ENCODE measurements around the gene COQ2.
"Not testable (repeated sequence)": the region's sequence is repeated elsewhere in the genome, so short reads cannot be mapped to it uniquely, and the experiment has no call there.

COQ2 gene

DNA sequence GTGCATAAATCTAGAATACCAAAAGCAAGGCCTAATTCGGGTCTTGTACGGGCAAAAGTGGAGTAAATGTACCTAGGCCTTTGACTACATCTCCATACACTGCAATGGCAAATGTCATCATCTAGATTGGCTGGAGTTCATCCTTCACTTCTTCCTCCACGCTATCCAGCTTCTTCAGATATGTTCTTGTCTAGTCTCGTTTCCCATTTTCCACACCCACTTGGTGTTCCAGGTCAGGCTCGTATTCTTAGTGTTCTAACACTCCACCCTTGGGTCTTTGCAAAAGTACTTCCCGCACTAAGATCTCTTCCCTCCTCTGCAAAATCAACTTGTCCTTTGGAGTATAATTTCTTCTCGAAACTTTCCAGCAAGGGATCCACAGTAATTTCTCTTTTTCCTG is 1.4 kb downstream of the COQ2 start:
- no peak for DNase-seq

DNA sequence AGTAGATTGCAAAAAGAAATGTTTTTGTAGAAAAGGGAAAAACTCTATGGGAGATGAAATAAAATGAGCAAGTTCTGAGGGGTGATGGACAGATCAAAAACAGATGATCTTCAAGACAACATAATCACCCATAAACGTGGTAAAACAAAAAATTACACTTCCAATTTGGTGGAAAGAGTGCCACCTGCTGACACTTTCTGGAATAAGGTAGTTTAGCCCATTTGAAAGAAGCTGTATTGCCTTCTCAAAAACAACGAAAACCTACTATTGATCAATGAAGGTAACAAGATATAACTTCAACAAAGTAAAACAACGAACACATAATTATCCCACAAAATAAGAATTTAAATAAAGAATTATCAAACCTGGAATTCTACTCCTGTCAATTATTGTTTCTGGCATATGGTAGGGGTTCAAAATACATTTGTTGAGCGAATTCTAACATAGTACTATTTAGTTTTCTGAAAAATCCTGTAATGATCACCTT is 2.5 kb downstream of the COQ2 start:
- no peak for DNase-seq

DNA sequence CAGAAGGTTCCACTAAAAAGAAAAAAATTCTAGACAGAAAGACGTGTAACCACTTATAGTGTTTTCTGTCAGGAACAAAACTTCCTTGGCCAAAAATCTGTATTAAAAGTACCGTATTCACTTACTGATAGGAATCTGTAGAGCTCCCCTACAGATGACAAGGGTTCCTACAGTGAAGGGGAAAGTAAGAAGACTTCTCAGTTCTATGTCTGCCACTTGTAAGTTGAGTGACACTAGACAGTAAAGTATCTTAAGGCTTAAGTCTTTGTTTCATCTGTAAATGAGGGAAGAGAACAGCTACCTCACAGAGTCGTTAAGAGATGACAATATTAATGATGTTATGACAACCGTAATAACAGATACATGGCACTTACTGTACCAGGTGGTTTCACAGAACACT is 3.3 kb downstream of the COQ2 start:
- no peak for DNase-seq

DNA sequence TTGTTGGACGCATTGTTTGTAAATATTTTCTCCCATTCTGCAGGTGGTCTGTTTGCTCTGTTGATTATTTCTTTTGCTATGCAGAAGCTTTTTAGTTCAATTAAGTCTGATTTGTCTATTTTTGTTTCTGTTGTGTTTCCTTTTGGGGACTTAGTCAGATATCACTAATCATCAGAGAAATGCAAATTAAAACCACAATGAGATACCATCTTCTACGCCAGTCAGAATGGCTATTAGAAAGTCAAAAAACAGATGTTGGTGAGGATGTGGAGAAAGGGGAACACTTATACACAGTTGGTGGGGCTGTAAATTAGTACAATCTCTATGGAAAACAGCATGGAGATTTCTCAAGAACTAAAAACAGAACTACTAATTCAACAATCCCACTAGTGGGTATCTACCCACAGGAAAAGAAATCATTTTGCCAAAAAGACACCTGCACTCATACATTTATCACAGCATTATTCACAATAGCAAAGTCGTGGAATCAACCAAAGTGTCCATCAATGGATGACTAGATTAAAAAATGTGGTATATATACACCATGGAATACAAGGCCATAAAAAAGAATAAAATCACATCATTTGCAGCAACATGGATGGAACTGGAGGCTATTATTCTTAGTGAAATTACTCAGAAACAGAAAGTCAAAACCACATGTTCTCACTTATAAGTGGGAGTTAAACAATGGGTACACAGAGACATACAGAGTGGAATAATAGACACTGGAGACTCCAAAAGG is 8.1 kb downstream of the COQ2 start:
- DNase-seq = no peak

DNA sequence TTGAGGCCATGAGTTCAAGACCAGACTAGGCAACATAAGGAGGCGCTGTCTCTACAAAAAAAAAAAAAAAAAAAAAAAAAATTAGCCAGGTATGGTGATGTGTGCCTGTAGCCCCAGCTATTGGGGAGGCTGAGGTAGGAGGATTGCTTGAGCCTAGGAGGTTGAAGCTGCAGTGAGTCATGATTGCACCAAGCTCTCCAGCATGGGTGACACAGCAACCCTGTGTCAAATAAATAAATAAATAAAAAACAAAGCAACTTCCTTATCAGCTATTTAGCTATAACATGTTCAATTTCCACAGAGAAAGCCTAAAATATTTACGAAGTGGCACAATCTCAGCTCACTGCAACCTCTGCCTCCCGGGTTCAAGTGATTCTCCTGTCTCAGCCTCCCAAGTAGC is 10.7 kb downstream of the COQ2 start:
- not testable (repeated sequence) for DNase-seq

DNA sequence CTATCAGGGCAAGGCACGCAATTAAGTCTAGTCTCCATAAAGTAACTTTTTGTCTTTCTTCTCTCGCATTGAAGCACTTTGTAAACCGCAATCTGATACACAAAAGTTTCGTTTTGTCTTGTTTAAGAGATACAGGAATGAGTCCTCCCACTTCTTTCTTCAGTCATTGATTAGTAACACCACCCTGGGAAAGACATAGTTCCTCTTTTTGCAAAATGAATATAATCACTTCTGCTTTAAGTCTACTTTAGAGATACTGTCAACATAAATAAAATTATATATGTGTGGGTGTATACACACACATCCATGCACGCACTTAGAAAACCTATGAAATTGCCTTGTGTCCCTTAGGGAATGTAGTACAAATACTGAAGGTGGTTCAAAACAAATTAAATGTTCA is 11.7 kb downstream of the COQ2 start:
- DNase-seq = no peak

DNA sequence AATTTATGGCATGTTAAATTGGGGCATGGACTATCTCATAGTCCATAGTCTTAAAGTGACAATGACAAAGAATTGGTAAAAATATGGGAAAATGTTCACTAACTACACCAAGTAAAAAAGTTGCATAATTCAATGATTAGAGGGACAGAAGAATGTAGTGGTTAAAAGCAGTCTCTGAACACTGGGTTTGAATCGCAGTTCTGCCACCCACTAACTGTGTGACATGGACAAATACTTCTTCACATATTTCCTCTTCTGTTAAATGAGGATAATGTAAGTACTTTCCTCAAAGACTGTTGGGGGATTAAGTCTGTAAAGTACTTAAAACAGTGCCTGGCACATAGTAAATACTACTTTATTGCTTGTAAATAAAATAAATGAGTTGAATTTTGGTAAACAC is 15.3 kb downstream of the COQ2 start:
- DNase-seq = no peak

DNA sequence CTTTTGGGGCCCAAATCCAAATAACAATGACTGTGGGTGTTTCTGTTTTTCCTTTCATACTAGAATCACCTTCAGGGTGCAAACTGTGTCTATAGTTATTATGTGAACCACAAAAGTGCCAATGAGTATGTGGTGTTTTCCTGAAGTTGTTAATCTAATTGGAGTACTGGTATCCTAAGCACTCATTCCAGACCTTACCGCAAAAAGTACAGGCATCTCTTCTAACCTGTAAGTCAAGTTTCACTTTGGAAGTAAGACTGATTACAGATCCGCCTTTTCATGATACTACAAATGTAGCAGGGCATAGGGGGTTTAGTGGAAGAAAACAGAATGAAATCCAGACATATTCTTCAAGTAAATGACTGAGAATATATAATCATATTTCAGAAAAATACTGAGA is 16.1 kb downstream of the COQ2 start:
- DNase-seq = no peak

DNA sequence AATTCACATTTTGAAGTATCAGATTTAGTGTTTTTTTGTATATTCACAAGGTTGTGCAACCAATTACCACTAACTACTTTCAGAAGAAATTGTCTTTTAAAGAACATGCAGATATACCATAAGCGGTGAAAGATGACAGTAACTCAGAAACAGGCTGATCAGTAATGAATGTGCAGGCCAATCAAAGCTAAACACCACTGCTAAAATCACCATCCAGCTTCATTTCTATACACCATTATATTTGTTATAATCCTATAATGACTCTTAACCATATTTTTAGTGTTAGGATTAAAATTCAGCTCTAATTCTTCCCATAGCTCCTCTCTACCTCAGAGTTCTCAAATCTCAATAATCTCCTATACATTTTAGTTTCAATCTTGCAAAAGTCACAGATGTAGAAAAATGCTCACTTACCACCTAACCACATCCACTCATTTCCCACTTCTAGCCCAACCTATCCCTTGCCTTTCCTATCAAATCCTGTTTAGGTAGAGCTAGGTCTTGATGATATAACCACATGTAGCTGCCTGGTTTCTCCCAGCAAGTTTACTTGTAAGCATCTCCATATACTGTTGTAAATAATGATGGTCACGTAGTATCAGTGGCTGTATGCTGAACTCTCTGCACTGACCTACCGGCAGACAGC is 16.6 kb downstream of the COQ2 start:
- no peak for DNase-seq

DNA sequence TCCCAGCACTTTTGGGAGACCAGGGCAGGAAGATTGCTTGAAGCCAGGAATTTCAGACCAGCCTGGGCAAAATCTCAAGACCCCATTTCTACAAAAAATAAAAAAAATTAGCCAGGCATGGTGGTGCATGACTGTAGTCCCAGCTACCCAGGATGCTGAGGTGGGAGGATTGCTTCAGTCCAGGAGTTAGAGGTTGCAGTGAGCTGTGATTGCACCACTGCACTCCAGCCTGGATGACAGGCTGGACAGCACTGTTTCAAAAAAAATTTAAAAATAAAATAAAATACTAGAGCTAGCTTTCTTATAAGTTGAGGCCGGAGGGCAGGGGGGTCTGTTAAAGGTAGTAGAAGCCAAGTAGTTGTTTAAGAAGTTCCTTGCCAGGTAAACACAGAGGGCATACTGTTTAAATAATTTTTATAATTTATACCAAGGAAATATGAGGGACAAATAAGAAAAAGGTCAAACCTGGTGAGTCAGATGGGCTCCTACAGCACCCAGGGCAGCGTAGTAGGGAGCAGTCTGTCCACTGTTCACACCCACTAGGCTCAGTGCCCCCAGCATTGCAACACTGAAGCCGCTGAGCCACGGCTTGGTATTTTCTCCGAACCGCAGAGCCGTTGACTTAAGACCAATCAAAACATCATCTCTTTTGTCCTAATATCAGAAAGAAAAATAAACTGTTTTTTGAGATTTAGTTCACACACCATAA is 17.3 kb downstream of the COQ2 start:
- no peak for DNase-seq

DNA sequence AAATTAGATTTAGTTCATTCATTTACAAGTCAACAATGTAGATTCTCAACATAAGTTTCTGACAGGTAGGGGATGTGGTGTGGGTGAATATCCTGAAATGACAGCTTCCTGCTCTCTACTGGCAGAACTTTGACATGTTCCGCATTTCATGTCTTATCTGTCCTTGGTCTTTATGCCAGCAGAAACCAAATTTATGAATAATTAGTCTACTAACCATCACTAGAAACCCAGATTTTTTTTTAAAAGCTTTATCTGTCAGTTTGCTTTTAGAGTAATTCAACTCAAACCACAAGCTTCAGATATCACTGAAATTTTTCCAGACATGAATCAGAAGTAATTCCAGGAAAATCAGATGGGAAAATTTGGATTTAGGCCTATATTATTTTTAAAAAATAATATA is 17.9 kb downstream of the COQ2 start:
- DNase-seq = no peak

DNA sequence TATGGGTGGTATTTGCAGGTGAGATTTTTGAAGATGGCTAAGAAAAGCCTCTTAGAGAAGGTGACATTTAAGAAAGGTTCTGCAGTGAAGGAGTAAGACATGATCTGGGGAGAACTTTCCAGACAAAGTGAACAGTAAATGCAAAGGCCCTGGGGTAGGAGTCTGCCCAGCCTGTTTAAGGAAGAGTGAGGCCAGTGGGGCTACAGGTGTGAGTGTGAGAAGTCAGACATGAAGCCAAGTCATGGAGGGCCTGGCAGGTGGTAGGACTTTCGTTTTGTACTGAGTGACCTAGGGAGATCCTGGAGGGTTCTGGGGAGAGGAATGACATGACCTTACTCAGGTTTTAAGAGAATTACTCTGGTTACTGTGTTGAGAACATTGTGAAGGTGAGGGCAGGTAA is 21.5 kb downstream of the COQ2 start:
- DNase-seq = no peak

DNA sequence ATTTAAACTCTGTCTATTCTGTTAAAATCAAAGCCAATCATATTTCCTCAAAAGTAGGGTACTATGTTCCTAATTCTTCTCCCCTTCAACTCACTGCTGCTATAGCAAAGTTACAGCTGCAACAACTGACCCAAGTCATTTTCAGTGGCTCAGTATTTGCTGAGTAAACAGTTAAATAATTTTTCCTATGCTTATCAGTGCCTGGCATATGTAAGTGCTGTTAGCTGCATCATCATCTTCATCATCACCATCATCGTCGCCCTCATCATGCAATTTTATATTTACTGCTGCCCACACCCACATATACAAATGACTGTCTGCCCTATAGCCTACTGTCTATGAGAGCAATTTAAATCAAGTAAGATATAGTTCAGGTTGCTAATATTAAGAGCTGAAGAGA is 21.9 kb downstream of the COQ2 start:
- DNase-seq = no peak

DNA sequence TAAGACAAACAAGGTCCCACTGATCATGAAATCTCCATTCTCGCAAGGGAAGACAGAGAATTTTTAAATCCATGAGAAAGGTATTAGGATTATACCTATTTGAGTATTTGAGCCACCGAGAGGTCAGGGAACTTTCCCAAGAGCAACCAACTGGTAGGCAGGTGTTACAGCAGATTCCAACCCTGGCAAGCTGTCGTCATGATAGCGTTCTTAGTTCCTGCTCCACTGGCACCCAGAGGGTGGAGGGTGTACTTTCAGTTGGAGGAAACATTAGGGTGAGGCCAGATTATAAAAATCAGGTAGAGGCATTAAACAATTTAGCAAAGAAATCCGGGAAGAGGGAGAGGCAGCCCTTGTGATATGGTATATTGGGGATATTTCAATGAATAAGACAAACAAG is 23.3 kb downstream of the COQ2 start:
- DNase-seq = no peak

DNA sequence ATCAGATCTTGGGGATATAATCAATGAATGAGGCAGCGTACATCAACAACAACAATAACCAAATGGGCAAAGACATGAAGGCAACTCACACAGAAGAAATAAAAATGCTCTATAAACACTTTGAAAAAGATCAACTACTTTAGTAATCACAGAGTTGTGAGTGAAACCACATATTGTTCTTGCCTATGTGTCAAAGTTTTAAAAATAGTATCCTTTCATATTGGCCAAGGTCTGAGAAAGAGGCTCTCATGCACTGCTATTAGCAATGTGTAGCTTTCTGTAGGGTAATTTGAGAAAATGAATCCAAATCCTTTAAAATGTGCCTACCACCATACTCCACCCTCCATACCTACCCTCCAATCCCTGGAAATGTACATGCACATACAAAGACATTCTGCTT is 25.0 kb downstream of the COQ2 start:
- no peak for DNase-seq

DNA sequence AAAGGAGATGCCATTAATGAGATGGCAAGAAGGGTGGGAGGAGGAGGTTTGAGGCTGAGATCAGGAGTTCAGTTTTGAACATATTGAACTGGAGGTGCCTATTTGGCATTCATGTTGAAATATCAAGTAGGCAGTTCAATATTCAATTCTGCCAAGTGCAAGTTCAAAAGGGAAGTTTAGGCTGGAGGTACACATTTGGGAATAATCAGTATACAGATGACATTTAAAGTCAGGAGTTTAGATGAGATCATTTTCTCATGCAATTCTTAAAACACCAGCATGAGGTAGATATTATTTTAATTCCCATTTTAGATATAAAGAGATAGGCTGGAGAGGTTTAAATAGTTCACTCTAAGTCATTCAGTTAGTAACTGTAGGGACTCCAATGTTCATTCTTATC is 26.1 kb downstream of the COQ2 start:
- DNase-seq = no peak

DNA sequence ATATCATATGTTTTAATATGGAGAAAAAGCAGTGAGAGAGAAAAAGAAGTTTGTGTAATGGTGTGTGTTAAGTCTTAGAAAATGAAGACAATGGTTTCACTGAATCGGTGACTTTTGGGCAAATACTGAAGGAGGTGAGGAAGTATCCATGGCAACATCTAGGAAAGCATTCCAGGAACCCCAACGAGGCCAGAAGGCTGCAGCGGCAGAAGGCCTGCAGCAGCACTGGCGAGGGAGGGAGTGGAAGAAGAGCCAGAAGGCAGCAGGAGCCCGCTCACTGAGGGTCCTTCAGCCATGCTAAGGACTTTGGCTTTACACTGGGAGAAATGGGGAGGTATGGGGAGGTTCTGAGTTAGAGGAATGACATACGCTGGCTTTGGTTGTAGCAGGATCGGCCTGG is 26.8 kb downstream of the COQ2 start:
- no peak for DNase-seq

DNA sequence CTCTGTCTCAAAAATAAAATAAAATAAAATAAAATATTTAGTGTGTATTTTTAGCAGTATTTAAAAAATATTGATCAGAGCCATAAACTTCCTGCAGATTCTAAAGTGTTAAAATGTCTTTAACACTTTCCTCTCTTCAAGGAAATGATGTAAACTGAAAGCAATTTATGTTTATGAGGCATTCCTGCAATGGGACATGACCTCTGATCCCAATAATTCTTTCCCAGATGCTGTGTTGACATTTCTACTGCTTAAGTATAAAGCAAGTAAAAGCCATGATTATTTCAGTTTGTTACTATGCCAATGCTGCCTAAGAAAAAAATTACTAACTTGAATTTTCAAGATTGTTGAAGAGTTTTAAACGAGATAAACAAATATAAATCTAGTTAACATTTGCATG is 29.0 kb downstream of the COQ2 start:
- no peak for DNase-seq

DNA sequence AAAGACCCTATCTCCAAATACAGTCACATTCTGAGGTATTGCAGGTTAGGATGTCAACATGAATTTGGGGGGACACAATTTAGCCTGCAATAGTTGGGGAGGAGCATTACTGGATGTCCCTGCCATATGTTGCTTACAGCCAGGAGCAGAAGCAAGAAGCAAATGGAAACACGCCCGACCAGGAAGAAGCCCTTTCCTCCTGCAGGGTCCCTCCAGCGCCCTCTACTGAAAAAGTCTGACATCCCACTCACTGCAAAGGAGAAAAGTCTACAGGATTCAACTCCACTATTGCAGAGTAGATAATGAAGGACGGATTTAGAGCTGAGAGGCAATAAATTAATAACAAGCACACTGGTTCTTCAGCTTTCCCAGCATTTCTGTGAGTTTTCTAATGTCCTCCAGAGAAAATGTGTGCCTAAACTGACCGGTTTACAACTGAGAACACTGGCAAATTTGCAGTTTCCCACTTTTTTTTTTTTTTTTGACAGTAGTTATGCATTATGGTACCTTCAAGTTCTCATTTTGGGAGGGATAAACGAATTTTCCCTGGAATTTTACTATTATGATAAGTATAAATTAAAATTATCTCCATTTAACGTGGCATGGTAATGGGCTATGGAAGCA is 31.7 kb downstream of the COQ2 start:
- DNase-seq = peak; percentile 26

DNA sequence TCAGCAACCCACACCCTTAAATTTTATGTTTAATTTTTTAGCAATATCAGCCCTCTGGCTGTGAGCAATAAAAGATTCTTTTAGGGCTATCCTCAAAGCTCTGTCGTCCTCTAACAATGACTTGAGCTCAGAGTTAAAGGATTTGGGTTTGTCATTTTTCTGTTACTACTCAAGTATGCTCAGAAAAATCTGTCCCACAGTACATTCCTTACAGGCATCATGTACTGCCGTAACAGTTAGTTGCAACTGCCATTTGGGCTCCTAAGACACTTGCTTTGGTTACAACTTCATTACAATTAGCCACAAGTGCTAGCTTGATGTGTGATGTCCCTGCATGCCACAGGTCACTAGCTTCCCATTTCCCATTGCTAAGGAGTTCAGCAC is 33.2 kb downstream of the COQ2 start:
- no peak for DNase-seq

DNA sequence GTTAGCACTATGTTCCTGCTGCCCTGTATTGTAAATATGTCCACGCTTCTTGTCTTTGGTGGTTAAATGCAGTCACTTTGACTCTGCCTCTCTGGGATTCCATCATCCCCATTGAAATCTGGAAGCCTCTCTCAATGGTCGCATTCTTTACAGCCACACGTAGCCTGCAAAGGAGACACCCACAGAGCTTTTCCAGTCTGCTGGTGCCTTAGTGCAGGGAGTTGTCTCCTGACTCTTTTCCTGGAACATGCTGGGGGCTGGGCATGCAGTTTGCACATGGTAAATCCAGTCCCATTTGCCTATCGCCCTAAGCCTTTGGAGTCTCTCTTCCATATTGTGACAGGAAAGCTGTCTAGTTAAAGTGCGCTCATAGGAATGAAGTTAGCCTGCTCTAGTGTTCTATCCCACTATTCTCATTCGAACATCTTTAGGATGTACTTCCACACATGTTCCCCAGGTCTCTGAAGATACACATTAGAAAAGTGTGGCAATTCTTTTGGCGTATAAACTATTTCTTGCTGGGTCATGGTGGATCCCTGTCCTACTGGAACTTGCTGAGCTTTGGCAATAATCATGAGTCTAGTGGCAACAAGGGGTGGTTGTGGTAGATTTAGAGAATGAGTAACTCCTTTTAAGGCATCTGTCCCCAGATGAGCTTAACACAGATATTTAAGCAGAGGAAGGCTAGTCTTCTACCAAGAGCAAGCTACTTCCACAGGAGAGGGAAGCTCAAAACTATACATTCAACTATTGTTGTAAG is 33.7 kb downstream of the COQ2 start:
- DNase-seq = no peak

DNA sequence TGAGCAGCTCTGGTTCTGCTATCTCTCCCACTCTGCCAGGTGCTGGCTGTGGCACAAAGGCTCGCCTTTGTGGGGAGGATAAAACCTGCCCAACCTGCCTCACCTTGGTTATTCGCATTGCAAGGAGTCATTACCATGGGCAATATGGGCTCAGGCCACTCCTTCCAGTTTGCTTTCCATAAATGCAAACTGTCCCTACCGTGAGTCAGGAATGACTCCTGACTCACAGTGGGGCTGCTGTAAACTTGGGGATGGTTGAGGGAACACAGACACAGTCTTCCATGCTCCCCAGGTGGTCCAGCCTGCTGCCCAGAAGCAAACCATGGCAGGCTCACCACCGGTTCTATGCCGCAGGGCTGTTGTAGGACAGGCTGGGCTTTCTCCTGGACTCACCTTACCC is 36.1 kb downstream of the COQ2 start:
- DNase-seq = no peak
